ENCODE measurements around the gene SLC8B1.

The SLC8B1 gene

GRCh38 chr12:113269257-113269943 lies 65.5 kb downstream of the SLC8B1 start:
- no peak for DNase-seq (ENCODE audit: low spot score)

- DNase-seq (ENCODE audit: low spot score), result no peak
Measured at GRCh38 chr12:113268621-113269020, 66.3 kb downstream of the SLC8B1 start.

GRCh38 chr12:113268136-113268535 lies 66.8 kb downstream of the SLC8B1 start:
- no peak for DNase-seq (ENCODE audit: low spot score)

GRCh38 chr12:113267621-113268020 lies 67.3 kb downstream of the SLC8B1 start:
- DNase-seq (ENCODE audit: low spot score), result no peak

- DNase-seq (ENCODE audit: low spot score), result no peak
Measured at GRCh38 chr12:113266106-113266895, 68.6 kb downstream of the SLC8B1 start.

GRCh38 chr12:113263431-113263963 lies 71.4 kb downstream of the SLC8B1 start:
- no peak for DNase-seq (ENCODE audit: low spot score)

GRCh38 chr12:113262710-113263109 lies 72.2 kb downstream of the SLC8B1 start:
- DNase-seq (ENCODE audit: low spot score), result no peak

- no peak for DNase-seq (ENCODE audit: low spot score)
Measured at GRCh38 chr12:113261847-113262470, 73.0 kb downstream of the SLC8B1 start.

GRCh38 chr12:113260636-113261300 lies 74.1 kb downstream of the SLC8B1 start:
- no peak for DNase-seq (ENCODE audit: low spot score)

GRCh38 chr12:113260127-113260526 lies 74.8 kb downstream of the SLC8B1 start:
- no peak for DNase-seq (ENCODE audit: low spot score)

GRCh38 chr12:113257564-113257963 lies 77.3 kb downstream of the SLC8B1 start:
- DNase-seq (ENCODE audit: low spot score), result no peak

- DNase-seq (ENCODE audit: low spot score), result no peak
Measured at GRCh38 chr12:113254298-113254697, 80.6 kb downstream of the SLC8B1 start.

GRCh38 chr12:113253532-113254285 lies 81.2 kb downstream of the SLC8B1 start:
- DNase-seq (ENCODE audit: low spot score), result no peak

- DNase-seq (ENCODE audit: low spot score), result no peak
Measured at GRCh38 chr12:113252494-113252893, 82.4 kb downstream of the SLC8B1 start.

- no peak for DNase-seq (ENCODE audit: low spot score)
Measured at GRCh38 chr12:113251404-113252070, 83.4 kb downstream of the SLC8B1 start.

GRCh38 chr12:113250045-113250444 lies 84.9 kb downstream of the SLC8B1 start:
- DNase-seq (ENCODE audit: low spot score), result no peak

GRCh38 chr12:113249546-113249945 lies 85.4 kb downstream of the SLC8B1 start:
- DNase-seq (ENCODE audit: low spot score), result no peak

GRCh38 chr12:113248842-113249435 lies 86.0 kb downstream of the SLC8B1 start:
- no peak for DNase-seq (ENCODE audit: low spot score)
